Muscle layer of colon (tissue), 2 donors: ENCODE results near the gene TIAM2.

ENCODE experiments used
- H3K27ac ChIP-seq: one replicate; pipeline ENCODE4 v1.7.0; 2013; ENCODE audit warnings: low read depth, mild to moderate bottlenecking, low read length, moderate library complexity
- H3K27me3 ChIP-seq, 2 donors: one replicate each; pipeline ENCODE4 v1.7.0; 2013; ENCODE audit warnings: low read length in 2 of 2, mild to moderate bottlenecking in 2 of 2; ENCODE audit not compliant: insufficient read depth in 2 of 2, control insufficient read depth in 1 of 2
- H3K36me3 ChIP-seq: one replicate; pipeline ENCODE4 v1.7.0; 2013; ENCODE audit warnings: mild to moderate bottlenecking, low read length; ENCODE audit not compliant: insufficient read depth
- H3K4me1 ChIP-seq: one replicate; pipeline ENCODE4 v1.7.0; 2013; ENCODE audit warnings: mild to moderate bottlenecking, low read length; ENCODE audit not compliant: insufficient read depth
- H3K4me3 ChIP-seq, 2 donors: one replicate each; pipeline ENCODE4 v1.7.0; 2013; ENCODE audit warnings: low read length in 2 of 2, low read depth in 1 of 2, mild to moderate bottlenecking in 1 of 2, moderate library complexity in 1 of 2
- H3K9ac ChIP-seq: one replicate; pipeline ENCODE4 v1.7.0; 2013; ENCODE audit warnings: low read length
- H3K9me3 ChIP-seq: one replicate; pipeline ENCODE4 v1.7.0; 2013; ENCODE audit warnings: mild to moderate bottlenecking, low read length
- donor health status: abdominal sarcoma.
- donor health status: Adenocarcinoma of cecum.

Gene TIAM2

GRCh38 chr6:155292711-155293110 lies 297.6 kb downstream of the TIAM2 start:
- Histone ChIP-seq H3K9me3 (no peaks in the 10 kb centered on the region), H3K36me3 (peaks cover 18% of the 10 kb centered on the region), H3K27ac (no peak overlapping the region), H3K27me3 (no peaks in the 10 kb centered on the region), H3K4me3 (no peak overlapping the region), H3K9ac (no peak overlapping the region), H3K4me1 (no peaks in the 10 kb centered on the region)

DNA sequence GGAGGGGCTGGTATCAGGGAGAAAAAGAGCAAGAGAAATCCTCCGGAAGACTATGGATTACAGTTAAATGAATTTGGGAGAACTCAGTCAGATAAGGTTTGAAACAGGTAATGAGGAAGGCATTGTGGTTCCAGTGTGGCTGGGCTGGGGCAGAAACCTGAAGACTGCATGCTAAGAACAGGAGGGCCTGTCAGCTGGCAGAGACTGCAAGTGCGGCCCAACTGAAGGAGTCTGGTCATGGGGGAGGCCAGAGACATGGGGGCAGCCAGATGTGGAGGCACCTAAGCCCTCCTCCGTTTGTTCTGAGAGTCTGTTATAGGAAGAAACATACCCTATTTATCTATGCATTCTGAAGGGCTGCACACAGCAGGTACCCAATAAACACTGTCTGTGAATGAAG lies 302.6 kb downstream of the TIAM2 start:
- H3K9me3 ChIP-seq, result no peaks in the 10 kb centered on the region
- no peak overlapping the region for H3K27ac ChIP-seq
- peaks cover 20% of the 10 kb centered on the region for H3K36me3 ChIP-seq
- no peaks in the 10 kb centered on the region for H3K27me3 ChIP-seq
- H3K4me3 ChIP-seq, result no peak overlapping the region
- H3K9ac ChIP-seq, result no peak overlapping the region
- no peaks in the 10 kb centered on the region for H3K4me1 ChIP-seq

DNA sequence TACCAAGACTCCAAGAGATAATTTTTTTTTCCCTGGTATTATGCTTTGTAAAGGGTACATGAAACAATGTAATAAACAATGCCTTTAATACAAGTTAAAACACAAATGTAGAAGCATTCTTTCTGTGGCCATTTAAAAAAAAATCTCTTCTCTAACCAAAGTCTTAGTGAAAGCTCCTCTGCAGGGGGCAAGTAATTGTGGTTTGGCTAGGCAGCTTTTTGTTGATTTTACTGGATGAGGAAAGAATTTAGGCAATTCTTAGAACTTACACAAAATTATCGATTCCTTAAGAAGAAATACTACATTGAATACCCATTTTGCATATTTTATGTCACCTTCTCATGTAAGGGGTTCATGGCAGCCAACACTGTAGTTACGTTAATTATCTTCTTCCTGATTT lies 306.8 kb downstream of the TIAM2 start:
- no peaks in the 10 kb centered on the region for H3K27me3 ChIP-seq
- no peak overlapping the region for H3K9ac ChIP-seq
- H3K4me3 ChIP-seq, result no peak overlapping the region
- H3K4me1 ChIP-seq, result no peaks in the 10 kb centered on the region
- no peak overlapping the region for H3K27ac ChIP-seq
- peaks cover 11% of the 10 kb centered on the region for H3K36me3 ChIP-seq
- H3K9me3 ChIP-seq, result no peaks in the 10 kb centered on the region

- Histone ChIP-seq H3K4me1 (no peaks in the 10 kb centered on the region), H3K9me3 (no peaks in the 10 kb centered on the region), H3K9ac (no peak overlapping the region), H3K27me3 (no peaks in the 10 kb centered on the region), H3K36me3 (no peaks in the 10 kb centered on the region), H3K4me3 (no peak overlapping the region), H3K27ac (no peak overlapping the region)
Measured at GRCh38 chr6:155303361-155303870, 308.3 kb downstream of the TIAM2 start.

- no peaks in the 10 kb centered on the region for H3K4me1 ChIP-seq
- no peak overlapping the region for H3K9ac ChIP-seq
- no peak overlapping the region for H3K27ac ChIP-seq
- H3K4me3 ChIP-seq, result no peak overlapping the region
- no peaks in the 10 kb centered on the region for H3K36me3 ChIP-seq
- H3K27me3 ChIP-seq, result no peaks in the 10 kb centered on the region
- no peaks in the 10 kb centered on the region for H3K9me3 ChIP-seq
Measured at GRCh38 chr6:155306958-155307357, 311.8 kb downstream of the TIAM2 start.
